Stimulated activated CD4-positive, alpha-beta T cell treated with anti-CD3 and anti-CD28 coated beads, Interleukin-4, amount 100 ng/mL, for 4 hours (primary cell): ENCODE results near the gene JPH3.

Experiments
- DNase-seq, 2 experiments: peaks; one replicate each; pipeline ENCODE4 v3.0.0-alpha.2; 2020

The JPH3 gene

DNA sequence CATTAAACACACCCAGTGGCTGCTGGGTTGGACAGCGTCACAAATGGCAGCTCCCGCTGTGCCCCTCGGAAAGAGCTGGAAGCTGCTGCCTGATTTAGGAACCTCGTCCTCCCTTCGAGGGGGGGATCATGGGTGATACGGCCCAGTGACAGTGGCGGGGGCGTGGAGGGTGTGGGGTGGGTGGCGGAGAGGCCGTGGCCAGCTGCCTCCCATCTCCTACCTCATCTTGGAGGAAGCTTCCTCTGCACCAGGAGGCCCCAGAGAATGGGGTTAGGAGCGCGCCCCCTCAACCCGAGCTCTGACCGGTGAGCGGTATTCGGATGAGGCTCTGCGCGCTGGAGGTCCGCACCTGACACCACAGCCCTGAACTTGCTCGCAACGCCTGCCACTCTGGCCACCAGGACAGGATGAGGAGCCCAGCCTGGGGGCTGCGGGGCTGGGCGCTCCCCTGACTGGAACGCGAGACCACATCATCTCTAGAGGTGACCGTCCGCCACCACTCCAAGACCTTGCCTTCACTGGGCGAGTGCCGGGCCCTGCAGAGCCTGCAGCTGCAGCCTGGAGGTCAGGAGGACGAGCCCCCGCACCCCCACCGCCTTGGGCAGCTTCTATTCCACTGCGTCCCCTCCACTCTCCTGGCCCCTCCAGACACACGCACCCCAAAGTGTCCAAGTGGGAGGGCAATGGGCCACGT lies 82.5 kb downstream of the JPH3 start:
- no peak for DNase-seq

DNA sequence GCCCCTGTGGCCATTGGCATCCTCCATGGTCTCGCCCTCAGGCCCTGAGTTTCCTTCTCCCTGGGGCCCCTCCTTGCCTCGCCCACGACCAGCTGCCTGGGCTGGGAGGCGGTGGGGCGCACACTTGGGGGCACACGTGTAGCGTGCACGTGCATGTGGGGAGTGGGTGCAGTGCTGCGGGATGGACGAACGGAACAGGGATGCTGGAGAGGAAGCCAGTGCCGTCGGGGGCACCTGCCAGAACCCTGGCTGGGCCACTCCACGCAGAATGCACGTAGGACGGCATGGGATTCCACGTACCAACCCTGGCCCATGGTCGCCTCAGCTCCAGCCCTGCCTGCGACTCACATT lies 83.1 kb downstream of the JPH3 start:
- DNase-seq: no peak

DNA sequence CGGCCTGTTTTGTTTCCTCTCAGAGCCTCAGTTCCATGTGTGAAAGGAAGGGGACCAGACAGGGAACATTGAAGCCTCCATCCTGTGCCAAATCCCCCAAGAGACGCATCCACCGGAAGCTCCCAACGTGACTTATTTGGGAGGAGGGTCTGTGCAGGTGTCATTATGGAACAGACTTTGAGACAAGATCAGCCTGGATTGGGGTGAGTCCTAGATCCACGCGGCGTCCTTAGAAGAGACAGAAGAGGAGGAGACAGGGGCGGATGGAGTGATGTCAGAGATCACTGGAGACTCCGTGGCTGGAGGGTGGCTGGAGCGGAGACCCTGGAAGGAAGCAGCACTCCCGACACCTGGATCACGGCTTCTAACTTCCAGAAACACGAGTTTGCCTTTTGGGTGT lies 83.5 kb downstream of the JPH3 start:
- DNase-seq: no peak

DNA sequence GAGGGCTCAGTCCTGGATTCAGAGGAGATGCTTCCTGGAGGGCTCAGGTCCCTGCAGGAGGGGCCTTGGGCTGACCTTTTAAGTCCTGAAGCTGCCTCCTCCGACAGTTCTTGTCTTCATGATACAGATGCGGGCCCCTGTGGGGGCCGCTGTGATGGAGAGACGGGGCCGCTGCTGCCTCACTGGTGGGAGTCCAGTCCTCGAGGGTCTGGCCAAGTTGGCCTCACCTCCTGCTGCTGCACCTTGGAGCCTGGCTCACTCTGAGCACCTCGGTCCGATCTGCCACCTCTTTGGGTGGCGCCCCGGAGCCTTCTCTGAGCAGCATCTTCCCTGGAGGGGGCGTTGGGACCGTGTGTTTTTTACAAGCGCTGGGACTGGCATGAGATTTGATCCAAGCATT lies 84.4 kb downstream of the JPH3 start:
- DNase-seq: no peak

DNA sequence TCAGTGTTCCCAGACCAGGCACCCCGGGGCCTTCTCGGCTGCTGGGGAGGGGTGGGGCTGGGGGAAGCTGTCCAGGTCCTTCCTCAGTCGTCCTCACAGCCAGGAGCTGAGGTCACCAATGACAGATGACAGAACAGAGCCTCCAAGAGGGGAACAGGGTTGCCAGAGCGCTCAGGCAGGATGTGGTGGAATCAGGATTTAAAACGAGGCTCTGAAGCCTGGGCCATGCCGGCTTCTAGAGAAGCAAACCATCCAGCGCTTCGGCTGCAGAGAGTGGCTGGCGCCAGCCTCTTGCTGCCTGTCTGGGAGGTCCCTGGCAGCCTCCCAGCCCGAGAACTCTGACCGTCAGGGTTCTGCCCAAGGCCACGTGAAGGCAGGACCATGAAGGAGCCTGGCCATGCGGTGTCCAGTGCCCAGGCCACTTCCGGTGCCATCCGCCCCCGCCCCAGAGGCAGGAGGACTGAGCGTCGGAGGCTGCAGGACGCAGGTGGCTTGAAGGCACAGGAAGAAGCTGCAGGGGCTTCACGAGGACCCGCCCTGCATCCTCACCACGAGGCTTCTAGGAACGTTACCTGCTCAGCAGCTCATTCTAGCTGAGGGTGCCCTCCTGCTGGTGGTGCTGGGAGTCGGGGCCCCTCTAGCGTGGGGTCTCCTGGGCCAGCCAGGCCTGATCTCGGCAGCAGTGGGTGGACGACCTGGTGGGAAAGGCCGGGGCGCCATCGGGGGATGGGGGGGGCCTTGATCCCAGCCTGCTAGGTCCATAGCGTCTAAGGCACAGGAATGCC lies 85.0 kb downstream of the JPH3 start:
- no peak for DNase-seq

DNA sequence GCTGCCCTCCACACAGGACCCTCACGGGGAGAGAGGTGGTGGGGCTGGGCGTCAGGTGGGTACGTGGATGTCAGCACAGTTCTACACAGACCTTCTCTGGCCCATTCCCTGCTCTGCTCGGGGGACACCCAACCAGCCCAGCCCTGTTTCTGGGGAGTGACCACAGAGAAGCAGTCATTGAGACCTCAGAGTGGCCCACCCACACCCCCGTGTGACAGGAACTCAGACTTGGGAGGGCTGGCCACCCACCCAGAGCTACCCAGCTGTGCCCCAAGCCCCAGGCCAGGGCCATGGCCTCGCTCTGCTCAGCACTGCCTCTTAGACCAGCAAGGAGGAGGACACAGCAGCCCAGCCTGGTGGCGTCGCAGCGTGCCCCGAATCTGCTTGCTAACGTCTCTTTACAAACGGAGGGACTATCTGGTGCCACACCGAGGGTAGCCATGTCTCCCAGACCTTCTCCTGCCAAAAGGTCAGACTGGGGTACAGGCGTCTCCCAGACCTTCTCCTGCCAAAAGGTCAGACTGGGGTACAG lies 85.8 kb downstream of the JPH3 start:
- no peak for DNase-seq

DNA sequence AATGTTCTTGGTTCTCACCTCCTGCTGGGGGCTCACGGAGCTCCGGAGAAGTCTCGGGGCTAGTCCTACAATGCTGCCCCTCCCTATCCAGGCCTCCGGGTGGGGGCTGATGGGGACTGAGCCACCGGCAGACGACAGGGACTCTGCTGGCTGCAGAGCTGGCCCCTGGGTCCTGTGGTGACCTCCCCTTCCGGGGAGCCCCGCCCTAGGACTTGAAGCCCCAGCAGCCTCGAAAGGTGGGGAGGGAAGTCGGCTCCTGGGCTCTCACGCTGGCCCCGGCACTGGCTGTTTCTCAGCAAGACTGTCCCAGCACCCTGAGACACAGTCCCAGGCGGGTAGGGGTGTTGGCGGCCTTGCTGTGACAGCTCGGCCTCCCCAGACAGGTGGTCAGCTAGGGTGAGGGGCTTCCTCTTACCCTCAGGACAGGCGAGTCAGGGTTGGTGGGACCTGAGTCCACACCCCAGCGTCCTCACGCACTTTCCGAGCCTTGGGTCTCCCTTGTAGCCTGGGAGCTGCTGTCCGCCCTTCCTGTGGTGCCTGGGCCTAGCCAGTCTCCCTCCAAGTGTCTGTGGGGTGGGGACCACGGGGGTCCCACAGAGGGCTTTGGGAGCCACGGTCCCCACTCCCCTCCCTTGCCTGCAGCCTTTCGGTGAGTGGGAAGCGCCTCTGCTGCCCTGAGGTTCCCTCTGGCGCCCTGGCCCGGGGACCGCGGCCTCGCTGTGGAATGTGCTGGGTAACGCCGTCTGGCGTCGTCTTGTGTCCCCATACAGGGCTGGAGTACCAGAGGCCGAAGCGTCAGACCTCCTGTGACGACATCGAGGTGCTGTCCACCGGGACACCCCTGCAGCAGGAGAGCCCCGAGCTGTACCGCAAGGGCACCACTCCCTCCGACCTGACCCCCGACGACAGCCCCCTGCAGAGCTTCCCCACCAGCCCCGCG lies 86.8 kb downstream of the JPH3 start:
- DNase-seq: no peak

DNA sequence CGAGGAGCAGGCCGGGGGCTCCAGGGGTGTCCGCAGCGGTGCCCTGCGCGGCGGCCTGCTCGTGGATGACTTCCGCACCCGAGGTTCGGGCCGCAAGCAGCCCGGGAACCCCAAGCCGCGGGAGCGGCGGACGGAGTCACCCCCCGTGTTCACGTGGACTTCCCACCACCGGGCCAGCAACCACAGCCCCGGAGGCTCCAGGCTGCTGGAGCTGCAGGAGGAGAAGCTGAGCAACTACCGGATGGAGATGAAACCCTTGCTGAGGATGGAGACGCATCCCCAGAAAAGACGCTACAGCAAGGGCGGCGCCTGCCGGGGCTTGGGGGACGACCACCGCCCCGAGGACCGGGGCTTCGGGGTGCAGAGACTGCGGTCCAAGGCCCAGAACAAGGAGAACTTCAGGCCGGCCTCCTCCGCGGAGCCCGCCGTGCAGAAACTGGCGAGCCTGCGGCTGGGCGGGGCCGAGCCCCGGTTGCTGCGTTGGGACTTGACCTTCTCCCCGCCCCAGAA lies 87.7 kb downstream of the JPH3 start:
- no peak for DNase-seq

DNA sequence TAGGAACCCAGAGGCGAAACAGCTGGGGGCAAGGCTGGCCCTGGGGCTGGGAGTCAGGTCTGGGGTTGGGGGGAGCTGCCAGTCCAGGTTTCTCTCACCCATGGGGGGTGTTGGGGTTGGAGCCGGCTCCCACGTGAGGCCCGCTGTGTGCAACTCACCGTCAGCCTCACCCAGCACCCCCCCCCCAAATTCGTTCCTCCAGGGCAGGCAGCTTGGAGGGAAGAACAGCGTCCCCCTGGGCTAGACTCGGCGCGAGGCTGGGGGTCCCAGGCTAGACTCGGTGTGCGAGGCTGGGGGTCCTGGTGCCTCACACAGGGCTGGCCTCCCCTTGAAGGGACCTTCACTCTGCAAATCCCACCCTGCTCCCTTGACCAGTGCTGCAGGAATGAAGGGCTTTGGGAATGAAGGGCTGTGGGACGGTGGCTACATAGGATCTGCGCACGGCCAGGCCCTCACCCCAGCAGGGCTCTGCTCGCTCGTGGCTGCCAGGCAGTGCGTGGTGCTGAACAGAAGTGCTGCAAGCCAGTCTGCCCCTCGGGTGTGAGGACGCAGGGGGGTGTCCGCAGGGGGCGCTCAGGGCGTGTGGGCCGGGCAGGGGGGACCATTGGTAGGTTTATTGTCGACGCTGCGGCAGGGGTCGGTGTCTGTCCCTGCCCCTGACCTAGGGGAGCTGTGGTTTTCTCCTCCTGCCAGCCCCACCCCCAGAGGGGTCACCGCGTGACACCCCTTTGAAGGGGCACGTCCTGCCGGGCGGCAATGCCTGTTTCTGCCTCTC lies 88.8 kb downstream of the JPH3 start:
- no peak for DNase-seq

DNA sequence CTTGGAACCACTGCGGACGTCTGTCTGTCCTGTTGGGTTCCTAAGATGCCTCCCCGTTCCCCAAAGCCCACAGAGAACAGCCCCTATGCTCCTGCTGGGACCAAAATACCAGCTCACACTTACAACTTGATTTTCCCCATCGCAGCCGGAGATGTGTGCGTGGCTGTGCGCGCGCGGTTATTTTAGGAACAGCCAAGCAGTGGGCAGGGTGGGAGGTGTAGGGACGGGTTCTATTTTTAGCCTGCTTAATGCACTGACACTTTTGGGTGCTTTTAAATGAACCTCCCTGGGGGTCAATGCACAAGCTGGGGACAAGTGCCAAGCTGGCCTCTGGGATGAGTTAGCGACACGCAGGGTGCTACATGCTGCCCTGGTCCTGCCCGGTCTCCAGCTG lies 89.4 kb downstream of the JPH3 start:
- no peak for DNase-seq

DNA sequence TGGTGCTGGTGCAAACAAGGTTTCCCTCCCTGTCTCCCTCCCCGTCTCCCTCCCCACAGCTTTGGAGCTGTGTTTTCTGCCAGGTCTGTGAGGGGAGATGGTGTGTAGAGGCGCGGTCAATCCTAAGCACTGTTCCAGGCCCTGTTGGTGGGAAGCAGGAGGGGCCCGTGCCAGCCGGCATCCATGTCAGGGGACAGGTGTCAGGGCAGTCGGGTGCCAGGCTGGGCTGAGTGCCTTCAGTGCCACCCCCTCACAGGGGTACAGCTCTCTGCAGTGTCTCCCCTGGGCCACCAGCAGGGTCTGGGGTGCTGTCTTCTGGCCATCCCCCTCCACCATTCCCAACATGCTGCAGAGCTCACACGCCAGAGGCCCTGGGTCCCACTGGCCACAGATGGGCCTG lies 89.9 kb downstream of the JPH3 start:
- no peak for DNase-seq

DNA sequence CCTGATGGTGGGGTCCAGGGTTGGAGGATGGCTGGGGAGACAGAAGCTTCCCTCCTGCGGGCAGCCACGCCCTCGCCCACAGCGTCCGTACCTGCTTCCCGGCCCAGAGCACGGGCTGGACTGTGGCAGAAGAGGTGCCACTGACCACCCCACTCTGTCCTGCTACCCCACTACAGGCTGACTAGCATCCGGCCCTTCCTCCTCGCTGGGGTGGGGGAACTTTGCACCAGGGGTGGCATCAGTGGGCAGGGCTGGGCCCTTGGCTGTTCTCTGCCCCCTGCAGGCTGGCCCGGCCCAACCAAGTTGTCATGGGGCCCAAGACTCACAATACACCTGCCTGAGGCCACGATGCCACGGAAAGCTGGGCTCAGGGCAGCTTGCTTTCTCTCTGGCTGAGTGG lies 90.4 kb downstream of the JPH3 start:
- no peak for DNase-seq

DNA sequence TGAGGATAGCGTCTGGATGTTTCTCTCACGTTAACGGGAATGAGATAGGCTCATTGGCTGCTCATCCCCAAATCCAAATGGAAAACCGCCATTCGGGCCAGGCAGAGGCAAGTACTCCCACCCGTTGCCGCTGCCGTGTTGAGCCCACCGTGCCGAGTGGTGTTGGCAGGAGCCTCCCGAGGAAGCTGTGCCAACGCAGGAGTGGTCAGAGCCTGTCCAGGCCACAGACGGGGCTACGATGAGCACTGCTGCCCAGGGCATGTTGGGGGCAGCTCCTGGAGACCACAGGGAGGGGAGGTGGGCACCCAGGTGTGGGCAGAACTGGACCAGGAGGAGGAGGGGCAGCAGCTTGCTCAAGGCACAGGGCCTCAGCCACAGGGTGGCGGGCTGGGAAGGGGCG lies 91.5 kb downstream of the JPH3 start:
- DNase-seq: no peak

DNA sequence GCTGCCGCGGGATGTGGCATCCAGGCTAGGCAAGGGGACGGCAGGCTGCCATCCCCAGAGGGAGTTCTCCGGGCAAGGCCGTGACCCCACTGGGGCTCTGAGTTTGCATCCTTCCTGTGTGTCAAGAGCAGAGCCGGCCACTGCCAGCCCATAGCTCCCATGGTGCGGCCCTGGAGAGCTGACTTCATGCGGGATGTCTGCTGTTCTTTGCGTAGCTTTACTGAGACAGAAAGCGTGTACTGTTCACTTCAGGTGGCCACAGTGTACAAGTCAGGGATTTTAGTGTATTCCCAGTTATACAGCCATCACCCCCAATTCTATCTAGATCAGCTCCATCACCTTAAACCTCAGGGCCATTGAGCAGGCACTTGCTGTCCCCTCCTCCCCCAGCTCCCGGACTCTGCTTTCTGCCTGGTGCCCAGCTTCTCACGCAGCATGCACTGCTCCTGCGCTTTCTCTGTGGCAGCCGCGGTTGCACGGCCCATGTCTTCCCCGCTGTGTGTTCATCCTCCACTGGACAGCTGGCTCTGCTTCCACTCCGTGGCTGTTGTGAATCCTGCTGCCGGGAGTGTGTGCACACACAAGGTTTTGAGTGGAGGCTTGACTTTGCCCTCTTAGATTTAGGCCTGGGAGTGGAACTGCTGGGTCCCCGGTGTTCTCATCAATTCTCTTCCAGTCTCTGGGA lies 92.3 kb downstream of the JPH3 start:
- no peak for DNase-seq

DNA sequence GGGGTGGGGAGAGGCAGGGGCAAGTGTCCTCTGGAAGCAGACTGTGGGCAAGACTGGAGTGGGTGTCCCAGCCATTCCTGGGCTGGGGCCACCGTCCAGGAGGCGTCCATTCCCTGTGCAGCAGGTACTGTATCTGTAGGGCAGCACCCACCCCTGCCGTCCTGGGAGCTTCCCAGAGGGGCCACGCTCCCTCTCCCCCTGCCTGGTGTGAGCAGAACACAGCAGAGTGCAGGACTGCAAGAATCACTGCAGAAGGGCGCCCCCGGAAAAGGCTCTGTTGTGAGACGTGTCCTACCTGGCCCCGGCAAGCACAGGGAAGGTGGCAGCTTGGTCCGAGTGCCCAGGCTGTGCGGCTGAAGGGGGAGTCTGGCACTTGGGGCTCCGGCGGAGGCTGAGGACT lies 93.2 kb downstream of the JPH3 start:
- DNase-seq: no peak

DNA sequence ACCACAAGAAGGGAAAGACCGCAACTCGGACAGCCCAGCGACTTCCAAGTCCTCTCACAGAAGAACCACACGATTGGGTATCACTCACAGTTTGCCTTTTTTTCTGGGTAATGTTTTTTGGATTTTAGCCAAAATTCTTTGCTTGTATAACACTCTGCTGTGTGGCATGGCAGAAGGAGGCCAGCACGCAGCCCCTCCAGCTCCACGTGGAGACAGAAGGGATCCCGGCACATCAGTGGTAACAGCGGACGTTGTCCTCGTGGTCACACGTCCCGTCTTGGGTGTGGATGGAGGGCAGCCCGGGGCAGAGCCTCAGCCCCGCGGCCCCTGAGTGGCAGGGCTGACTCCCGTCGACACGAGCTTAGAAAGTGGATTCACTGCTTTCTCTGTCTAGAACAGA lies 94.4 kb downstream of the JPH3 start:
- DNase-seq: no peak

DNA sequence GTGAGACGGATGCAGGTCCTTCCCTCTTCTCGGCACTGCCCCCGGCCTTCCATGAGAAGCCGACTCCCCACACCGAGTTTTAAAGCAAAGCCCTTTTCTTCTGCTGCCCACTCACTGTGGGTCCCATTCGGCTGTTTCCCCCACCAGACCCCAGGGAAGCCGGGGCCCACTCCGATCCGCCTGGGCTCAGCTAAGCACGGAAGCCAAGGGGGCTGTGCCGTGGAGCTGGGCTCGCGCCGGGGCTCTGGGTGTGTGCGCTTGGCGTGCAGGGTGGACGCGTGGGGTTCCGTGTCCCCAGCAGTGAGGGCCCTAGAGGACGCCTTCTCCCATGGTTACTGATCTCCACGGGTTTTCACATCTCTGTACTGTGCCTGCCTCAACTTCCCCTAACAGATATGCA lies 94.9 kb downstream of the JPH3 start:
- no peak for DNase-seq

DNA sequence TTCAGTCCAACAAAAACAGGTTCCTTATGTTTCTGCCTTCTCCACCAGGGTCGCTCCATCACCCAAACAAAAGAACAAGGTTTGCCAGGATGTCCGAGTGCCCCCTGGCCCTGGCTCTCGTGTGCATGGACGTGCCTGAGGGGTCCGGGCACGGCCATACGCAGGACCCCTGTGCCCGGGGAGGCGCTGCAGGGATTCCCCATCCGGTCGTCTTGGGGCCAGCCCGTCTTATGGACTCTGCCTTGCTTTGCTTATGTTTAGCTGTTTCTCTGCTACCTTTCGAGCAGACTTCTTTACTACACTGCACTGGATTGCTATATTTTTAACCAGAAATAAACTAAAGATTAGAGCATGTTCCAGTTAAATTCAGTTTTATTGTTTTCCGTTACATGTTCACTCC lies 95.5 kb downstream of the JPH3 start:
- DNase-seq: no peak

DNA sequence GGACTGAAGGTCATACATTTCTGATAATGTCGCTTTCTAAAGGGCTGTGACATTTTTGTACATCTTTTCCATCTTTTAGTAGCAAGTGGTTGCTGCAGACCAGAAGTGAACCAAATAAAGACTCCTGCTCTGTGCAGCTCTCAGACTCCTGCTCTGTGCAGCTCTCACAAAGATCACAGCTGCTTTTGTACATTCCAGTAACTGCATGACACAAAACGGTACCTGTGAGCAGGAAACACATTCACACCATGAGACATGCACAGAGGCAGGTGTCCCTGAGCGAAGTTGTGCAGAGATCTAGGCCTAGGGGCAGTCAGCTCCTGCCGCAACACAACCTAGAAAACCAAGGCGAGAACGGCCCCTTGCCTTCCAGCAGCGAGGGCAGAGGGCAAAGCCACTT lies 95.9 kb downstream of the JPH3 start:
- DNase-seq: no peak

DNA sequence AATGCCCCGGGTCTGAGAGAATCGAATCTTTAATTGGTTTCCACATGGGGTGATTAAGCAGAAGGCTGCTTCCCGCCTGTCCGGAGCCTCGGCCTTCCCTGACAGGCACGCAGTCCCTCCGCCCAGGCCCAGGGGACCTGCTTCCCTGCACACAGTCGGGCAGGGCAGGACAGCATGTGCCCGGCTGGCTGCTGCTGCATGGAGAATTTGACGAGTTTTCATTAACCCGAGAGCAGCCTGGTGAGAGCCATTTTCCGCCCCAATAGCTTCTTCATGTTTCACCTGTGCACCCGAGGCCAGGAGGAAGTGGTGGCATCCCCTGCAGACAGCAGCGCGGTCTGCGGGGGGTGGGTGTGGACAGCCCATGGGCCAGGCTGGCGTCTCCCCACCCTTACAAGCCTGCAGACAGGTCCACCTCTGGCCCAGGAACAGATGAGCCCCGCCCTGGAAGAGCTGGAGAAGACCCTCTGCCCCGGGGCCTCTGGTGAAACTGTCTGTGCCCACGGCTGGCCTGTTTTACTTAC lies 96.4 kb downstream of the JPH3 start:
- DNase-seq: no peak

DNA sequence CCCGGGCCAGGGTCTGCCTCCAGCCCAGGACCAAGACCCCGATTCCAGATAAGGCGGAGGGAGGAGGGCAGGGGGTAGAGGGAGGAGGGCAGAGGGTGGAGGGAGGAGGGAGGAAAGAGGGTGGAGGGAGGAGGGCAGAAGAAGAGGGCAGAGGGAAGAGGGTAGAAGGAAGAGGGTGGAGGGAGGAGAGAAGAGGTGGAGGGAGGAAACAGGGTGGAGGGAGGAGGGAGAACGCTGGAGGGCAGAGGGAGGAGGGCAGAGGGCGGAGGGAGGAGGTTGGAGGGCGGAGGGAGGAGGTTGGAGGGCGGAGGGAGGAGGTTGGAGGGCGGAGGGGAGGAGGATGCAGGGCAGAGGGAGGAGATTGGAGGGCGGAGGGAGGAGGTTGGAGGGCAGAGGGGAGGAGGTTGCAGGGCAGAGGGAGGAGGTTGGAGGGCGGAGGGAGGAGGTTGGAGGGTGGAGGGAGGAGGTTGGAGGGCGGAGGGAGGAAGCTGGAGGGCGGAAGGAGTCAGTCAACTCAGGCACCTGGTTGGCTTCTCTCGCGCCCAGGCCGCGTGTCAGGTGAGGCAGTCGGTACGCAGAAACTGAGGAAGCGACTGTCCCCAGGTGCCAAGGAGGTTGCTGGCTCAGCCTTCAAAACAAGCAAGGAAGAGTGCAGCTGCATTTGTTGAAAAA lies 98.2 kb downstream of the JPH3 start:
- DNase-seq: peak in 1 of 2 experiments; percentile 18
